ENCODE results near the gene IBTK. TPM values are rescaled to one million over a fixed set of nuclear protein-coding genes. Genes with fewer than 3 reads are reported as not detected.
"Not testable (repeated sequence)": the region's sequence is repeated elsewhere in the genome, so short reads cannot be mapped to it uniquely, and the experiment has no call there.

The IBTK gene
- total and polyA plus RNA-seq, 2 of the 4 experiments (the other 2 are of a cell fraction), result 9.7 to 45.0 TPM

DNA sequence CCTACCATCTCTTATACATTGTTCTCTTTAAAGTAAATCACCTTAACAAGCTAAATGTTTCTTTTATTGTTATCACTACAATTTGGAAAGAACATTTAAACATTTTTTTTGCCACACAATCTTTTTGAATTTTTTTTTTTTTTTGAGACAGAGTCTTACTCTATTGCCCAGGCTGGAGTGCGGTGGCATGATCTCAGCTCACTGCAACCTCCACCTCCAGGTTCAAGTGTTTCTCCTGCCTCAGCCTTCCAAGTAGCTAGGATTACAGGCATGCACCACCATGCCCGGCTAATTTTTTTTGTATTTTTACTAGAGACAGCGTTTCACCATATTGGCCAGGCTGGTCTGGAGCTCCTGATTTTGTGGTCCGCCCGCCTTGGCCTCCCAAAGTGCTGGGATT, 50.3 kb downstream of the IBTK start:
- H2BK120ac ChIP-seq (ENCODE audit: low read depth, low read length); H3K4me2 ChIP-seq (ENCODE audit: low read depth, low read length); H4K20me1 ChIP-seq (ENCODE audit: insufficient read depth, low read length); H4K91ac ChIP-seq (ENCODE audit: insufficient read depth, low read depth, low read length); H3K4me1 ChIP-seq (ENCODE audit: control insufficient read depth, insufficient read depth, low read length); H2BK20ac ChIP-seq (ENCODE audit: low read depth, low read length); H2AK5ac ChIP-seq (ENCODE audit: low read depth, low read length); H3K9me1 ChIP-seq (ENCODE audit: insufficient read depth, low read length); H3K4ac ChIP-seq (ENCODE audit: low read depth, low read length); H3K9me3 ChIP-seq (ENCODE audit: control insufficient read depth, insufficient read depth, low read length); BruUV-seq (replicated peaks); H4K5ac ChIP-seq (ENCODE audit: low read depth, low read length); H2BK5ac ChIP-seq (ENCODE audit: low read depth, low read length, poor library complexity, severe bottlenecking); DNase-seq; H3K27ac ChIP-seq (ENCODE audit: insufficient read depth, low read length); H3K14ac ChIP-seq (replicated peaks; ENCODE audit: low read depth, low read length); H3K18ac ChIP-seq (ENCODE audit: low read depth, low read length); H4K8ac ChIP-seq (ENCODE audit: low read depth in 2 of 2, low read length in 2 of 2); H3K79me1 ChIP-seq (ENCODE audit: low read depth in 1 of 2, low read length in 2 of 2); H2AK9ac ChIP-seq (replicated peaks; ENCODE audit: low read depth, low read length, poor library complexity); H2BK15ac ChIP-seq (ENCODE audit: low read depth, low read length); dilution Hi-C loops (cut with HindIII; ENCODE audit: low sequenced_read_pairs, unreplicated experiment); H3K56ac ChIP-seq (ENCODE audit: extremely low read depth, insufficient read depth, low read length); intact Hi-C loops (cut with micrococcal nuclease); H3K27me3 ChIP-seq (ENCODE audit: control insufficient read depth, insufficient read depth, low read length); H3K23ac ChIP-seq (ENCODE audit: low read depth, low read length); H3K9ac ChIP-seq (ENCODE audit: low read depth, low read length); H3K4me3 ChIP-seq (ENCODE audit: insufficient read depth, low read depth, low read length); in situ Hi-C loops (cut with MboI; ENCODE audit: low sequenced_read_pairs); H2AFZ ChIP-seq (replicated peaks; ENCODE audit: low read length, poor library complexity); ATAC-seq (ENCODE audit: low read depth); POLR2A ChIA-PET (ENCODE audit: unreplicated experiment); CTCF ChIA-PET: not testable (repeated sequence)
- WGBS, 2 experiments (ENCODE audit: extremely low coverage in 2 of 2, insufficient read length in 1 of 2), result no CpG with 5 or more reads among the region's 5 CpGs
- peaks cover 41% of the 10 kb centered on the region for H3K36me3 ChIP-seq (ENCODE audit: control insufficient read depth, insufficient read depth, low read length)

Data from IMR-90 (cell line).